GM23248 (cell line): ENCODE data around the gene MAN2B2. TPM values are rescaled to one million over a fixed set of nuclear protein-coding genes. Genes with fewer than 3 reads are reported as not detected.

Experiments
- DNase-seq: peaks from one replicate; pipeline ENCODE4 v3.0.0-alpha.2; 2015
- H2AFZ ChIP-seq: fragments of 200-600 bp; sonication (generic); 2 replicates; pipeline ENCODE4 v1.6.1; 2016; ENCODE audit warnings: antibody characterized with exemption
- H3F3A ChIP-seq: fragments of 200-600 bp; sonication (generic); 2 replicates; pipeline ENCODE4 v1.6.1; 2016; ENCODE audit warnings: mild to moderate bottlenecking, antibody characterized with exemption, mixed run types; ENCODE audit not compliant: insufficient read depth
- H3K27ac ChIP-seq: fragments of 200-600 bp; sonication (generic); 2 replicates; pipeline ENCODE4 v1.5.1; 2016; ENCODE audit warnings: mild to moderate bottlenecking
- H3K27me3 ChIP-seq: fragments of 200-600 bp; sonication (generic); replicated peaks from 2 replicates; pipeline ENCODE4 v1.6.1; 2016; ENCODE audit warnings: mild to moderate bottlenecking; ENCODE audit not compliant: insufficient read depth
- H3K36me3 ChIP-seq: fragments of 200-600 bp; sonication (generic); 2 replicates; pipeline ENCODE4 v1.6.1; 2016; ENCODE audit warnings: low read depth, mild to moderate bottlenecking
- H3K4me1 ChIP-seq: fragments of 200-600 bp; sonication (generic); 2 replicates; pipeline ENCODE4 v1.6.1; 2016; ENCODE audit warnings: mild to moderate bottlenecking; ENCODE audit not compliant: insufficient read depth
- H3K4me2 ChIP-seq: fragments of 200-600 bp; sonication (generic); one replicate; pipeline ENCODE4 v1.6.1; 2016; ENCODE audit warnings: mild to moderate bottlenecking; ENCODE audit not compliant: unreplicated experiment
- H3K4me3 ChIP-seq: fragments of 200-600 bp; sonication (generic); 2 replicates; pipeline ENCODE4 v1.5.1; 2016; ENCODE audit warnings: mild to moderate bottlenecking
- H3K79me2 ChIP-seq: fragments of 200-600 bp; sonication (generic); 2 replicates; pipeline ENCODE4 v1.6.1; 2016; ENCODE audit warnings: mild to moderate bottlenecking; ENCODE audit not compliant: insufficient read depth
- H3K9ac ChIP-seq: fragments of 200-600 bp; sonication (generic); 2 replicates; pipeline ENCODE4 v1.6.1; 2016; ENCODE audit warnings: mild to moderate bottlenecking
- H3K9me2 ChIP-seq: fragments of 200-600 bp; sonication (generic); 2 replicates; pipeline ENCODE4 v1.6.1; 2016; ENCODE audit warnings: mixed run types, mild to moderate bottlenecking, moderate library complexity; ENCODE audit not compliant: insufficient read depth
- H3K9me3 ChIP-seq: fragments of 200-600 bp; sonication (generic); one replicate; pipeline ENCODE4 v1.6.1; 2017; ENCODE audit warnings: low read depth
- H4K20me1 ChIP-seq: fragments of 200-600 bp; sonication (generic); 2 replicates; pipeline ENCODE4 v1.6.0; 2016; ENCODE audit not compliant: insufficient read depth
- EZH2 ChIP-seq: fragments of 200-600 bp; sonication (generic); IDR thresholded peaks from 2 replicates; pipeline ENCODE4 v1.6.1; 2018; ENCODE audit warnings: antibody characterized with exemption, mild to moderate bottlenecking; ENCODE audit not compliant: insufficient read depth, poor library complexity, severe bottlenecking
- EZH2phosphoT487 ChIP-seq: fragments of 200-600 bp; sonication (generic); IDR thresholded peaks from 2 replicates; pipeline ENCODE4 v1.6.1; 2018; ENCODE audit warnings: antibody characterized with exemption, moderate library complexity, mild to moderate bottlenecking, low read depth; ENCODE audit not compliant: insufficient read depth
- WGBS, 2 experiments: methylation state at CpG; one replicate each; pipeline ENCODE4 v1.1.6; 2015 to 2017; ENCODE audit warnings: low lambda C conversion rate in 2 of 2, low coverage in 1 of 2; ENCODE audit errors: missing lambda C conversion rate in 2 of 2; 5-methylcytosine and 5-hydroxymethylcytosine counted together
- in situ Hi-C: fragments of 300-500 bp; cut with MboI; formaldehyde crosslinking; loops from 2 replicates; pipeline ENCODE4 v1.15.0; 2020
- polyA plus RNA-seq: library from polyadenylated mRNA; unstranded; fragments of >200 nt; fragmentation: Nextera tagmentation; extraction: Ambion mirVana; gene quantifications from 2 replicates; pipeline ENCODE4 v1.2.1, GENCODE V29; 2016
- total RNA-seq: library from RNA; depleted of rRNA; stranded (reverse); fragments of >200 nt; shearing (Covaris generic); gene quantifications from 2 replicates; pipeline ENCODE4 v1.2.3, GENCODE V29; 2014

MAN2B2 gene
- total and polyA plus RNA-seq, 2 experiments from 2014 or later: 28.7 to 40.1 TPM

DNA sequence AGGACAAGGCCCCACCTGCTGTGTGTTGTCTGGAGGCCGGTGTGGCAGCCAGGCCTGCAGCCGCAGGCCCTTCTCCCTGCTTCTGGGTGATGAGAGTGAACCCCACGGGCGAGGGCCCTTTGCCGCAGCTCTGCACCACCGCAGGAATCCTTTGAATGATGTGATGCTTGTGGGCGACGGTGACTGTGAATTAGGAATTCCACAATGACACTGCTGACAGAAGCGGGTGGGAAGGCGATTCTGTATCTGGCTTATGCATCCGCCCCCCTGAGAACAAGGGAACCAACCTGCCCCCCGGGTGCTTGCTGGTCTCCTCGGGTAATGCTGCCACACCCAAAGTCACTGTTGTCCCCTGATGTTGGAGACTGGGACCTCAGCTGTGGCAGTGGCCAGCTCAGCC is 19.5 kb upstream of the MAN2B2 start:
- H3K9ac ChIP-seq: no peak overlapping the region
- H3K27ac ChIP-seq: no peak overlapping the region
- DNase-seq: no peak
- no peaks in the 10 kb centered on the region for H3K4me1 ChIP-seq
- H3F3A ChIP-seq: peaks cover 4% of the 10 kb centered on the region; the same call in 1 of the 2 replicates
- H3K9me2 ChIP-seq: no peaks in the 10 kb centered on the region
- H3K27me3 ChIP-seq: peaks cover 29% of the 10 kb centered on the region
- TF ChIP-seq EZH2phosphoT487 (no peak), EZH2 (no peak)
- no peaks in the 10 kb centered on the region for H4K20me1 ChIP-seq
- no peak overlapping the region for H3K4me2 ChIP-seq
- 42 to 55% methylated on average over 12 to 13 of the region's 13 CpGs for WGBS, 2 experiments
- H3K36me3 ChIP-seq: no peaks in the 10 kb centered on the region
- H3K79me2 ChIP-seq: no peaks in the 10 kb centered on the region
- H3K4me3 ChIP-seq: no peak overlapping the region
- H2AFZ ChIP-seq: no peak overlapping the region
- in situ Hi-C loops: no loop called here
- no peaks in the 10 kb centered on the region for H3K9me3 ChIP-seq

DNA sequence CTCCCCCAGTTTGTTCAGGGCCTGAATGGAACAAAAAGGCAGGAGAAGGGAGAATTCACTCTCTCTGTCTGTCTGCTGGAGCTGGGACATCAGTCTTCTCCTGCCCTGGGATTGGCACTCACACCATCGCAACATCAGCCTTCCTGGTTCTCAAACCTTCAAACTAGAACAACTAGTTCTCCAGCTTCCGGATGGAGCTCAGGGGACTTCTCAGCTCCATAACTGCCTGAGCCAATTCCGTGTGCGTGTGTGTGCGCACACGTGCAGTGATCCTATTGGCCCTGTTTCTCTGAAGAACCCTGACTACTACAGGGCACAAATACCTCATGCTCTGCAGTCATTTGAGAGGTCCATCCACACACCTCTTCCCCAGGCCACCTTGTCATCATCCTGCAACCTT is 18.7 kb upstream of the MAN2B2 start:
- no peaks in the 10 kb centered on the region for H3K4me1 ChIP-seq
- no peaks in the 10 kb centered on the region for H3K9me2 ChIP-seq
- H3K27me3 ChIP-seq: peaks cover 29% of the 10 kb centered on the region
- H2AFZ ChIP-seq: no peak overlapping the region
- no peaks in the 10 kb centered on the region for H3K9me3 ChIP-seq
- H4K20me1 ChIP-seq: no peaks in the 10 kb centered on the region
- peaks cover 5% of the 10 kb centered on the region; the same call in 1 of the 2 replicates for H3F3A ChIP-seq
- TF ChIP-seq EZH2 (no peak), EZH2phosphoT487 (no peak)
- DNase-seq: no peak
- no peaks in the 10 kb centered on the region for H3K36me3 ChIP-seq
- H3K9ac ChIP-seq: no peak overlapping the region
- 65 to 71% methylated on average over 6 of the region's 6 CpGs for WGBS, 2 experiments
- in situ Hi-C loops: no loop called here
- H3K4me3 ChIP-seq: no peak overlapping the region
- no peak overlapping the region for H3K27ac ChIP-seq
- H3K4me2 ChIP-seq: no peak overlapping the region
- no peaks in the 10 kb centered on the region for H3K79me2 ChIP-seq

DNA sequence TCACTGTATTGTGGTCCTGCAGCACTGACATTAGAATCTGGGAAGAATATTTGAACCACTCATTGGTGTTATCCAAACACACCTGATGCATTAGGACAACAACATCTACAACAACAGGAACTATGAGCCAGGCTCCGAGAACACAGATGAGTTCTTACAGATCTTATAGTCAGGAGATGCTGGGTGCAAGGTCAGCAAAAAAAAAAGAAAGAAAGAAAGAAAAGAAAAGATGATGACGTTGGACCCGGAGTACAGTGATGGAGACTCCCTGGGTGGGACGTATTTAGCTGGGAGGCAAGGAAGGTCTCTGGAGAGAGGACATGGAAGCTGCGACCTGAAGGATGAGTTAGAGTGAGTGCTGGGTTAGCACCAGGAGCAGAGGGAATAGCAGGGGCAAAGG is 17.8 kb upstream of the MAN2B2 start:
- H3K27me3 ChIP-seq: peaks cover 36% of the 10 kb centered on the region
- no peaks in the 10 kb centered on the region for H3K9me2 ChIP-seq
- DNase-seq: no peak
- H3K36me3 ChIP-seq: no peaks in the 10 kb centered on the region
- in situ Hi-C loops: no loop called here
- H3K27ac ChIP-seq: no peak overlapping the region
- H2AFZ ChIP-seq: no peak overlapping the region
- H3K79me2 ChIP-seq: no peaks in the 10 kb centered on the region
- no peaks in the 10 kb centered on the region for H3K4me1 ChIP-seq
- TF ChIP-seq EZH2: no peak
- no peak for TF ChIP-seq EZH2phosphoT487
- no peaks in the 10 kb centered on the region for H3K9me3 ChIP-seq
- H3K9ac ChIP-seq: no peak overlapping the region
- H3F3A ChIP-seq: peaks cover 5% of the 10 kb centered on the region; the same call in 1 of the 2 replicates
- WGBS, 2 experiments: 48% methylated on average over 5 of the region's 5 CpGs
- H4K20me1 ChIP-seq: no peaks in the 10 kb centered on the region
- no peak overlapping the region for H3K4me3 ChIP-seq
- H3K4me2 ChIP-seq: no peak overlapping the region

DNA sequence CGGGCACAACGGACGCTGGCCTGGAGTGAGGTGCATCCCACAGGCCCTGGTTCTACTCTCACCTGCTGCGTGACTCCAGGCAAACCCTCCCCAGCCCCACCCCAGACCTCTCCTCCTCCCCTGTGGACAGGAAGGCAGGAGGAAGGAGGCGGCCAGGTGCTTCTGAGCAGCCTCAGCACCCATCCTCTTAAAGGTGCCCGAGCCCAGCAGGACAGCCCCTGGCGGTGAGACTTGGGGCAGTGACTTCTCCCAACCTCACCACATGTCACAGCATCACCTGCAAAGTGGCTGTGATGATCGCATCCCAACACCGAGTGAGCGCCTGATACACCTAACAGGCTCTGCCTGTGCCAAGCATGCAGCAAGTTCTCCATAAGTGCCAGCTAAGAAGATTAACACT is 17.1 kb upstream of the MAN2B2 start:
- in situ Hi-C loops: no loop called here
- no peak for DNase-seq

More for the DNA sequence above, 17.1 kb upstream of the MAN2B2 start:
- Histone ChIP-seq H3K27me3 (peaks cover 42% of the 10 kb centered on the region), H3K36me3 (no peaks in the 10 kb centered on the region), H3K4me1 (no peaks in the 10 kb centered on the region), H3K9me2 (no peaks in the 10 kb centered on the region), H3K9me3 (no peaks in the 10 kb centered on the region), H3K4me2 (no peak overlapping the region), H3K4me3 (no peak overlapping the region), H3F3A (peaks cover 5% of the 10 kb centered on the region; the same call in 1 of the 2 replicates), H3K79me2 (no peaks in the 10 kb centered on the region), H3K27ac (no peak overlapping the region), H2AFZ (no peak overlapping the region), H4K20me1 (no peaks in the 10 kb centered on the region), H3K9ac (no peak overlapping the region)
- WGBS, 2 experiments: 55 to 63% methylated on average over 6 to 10 of the region's 10 CpGs
- no peak for TF ChIP-seq EZH2
- TF ChIP-seq EZH2phosphoT487: no peak
